T-helper 2 cell treated with Interferon-gamma antibody and Interleukin-4, amounts not matched to agents 5 μg/mL and 100 μg/mL, for 36 hours (primary cell): Measurements from ENCODE around the gene MAB21L1.

ENCODE experiments used
- DNase-seq: peaks from one replicate; pipeline ENCODE4 v3.0.0; 2021; ENCODE audit warnings: low spot score
- H3K27ac Mint-ChIP-seq: one replicate; pipeline ENCODE4 v1.8.0; 2021; ENCODE audit warnings: mild to moderate bottlenecking, mixed read lengths
- H3K27me3 Mint-ChIP-seq: one replicate; pipeline ENCODE4 v1.8.0; 2021; ENCODE audit warnings: low read depth, mixed read lengths
- H3K36me3 Mint-ChIP-seq: one replicate; pipeline ENCODE4 v1.8.0; 2021; ENCODE audit warnings: low read depth, mixed read lengths
- H3K4me1 Mint-ChIP-seq: one replicate; pipeline ENCODE4 v1.8.0; 2021; ENCODE audit warnings: low read depth, mixed read lengths
- H3K4me3 Mint-ChIP-seq: one replicate; pipeline ENCODE4 v1.8.0; 2022; ENCODE audit warnings: mild to moderate bottlenecking, moderate library complexity, mixed read lengths
- H3K9me3 Mint-ChIP-seq: one replicate; pipeline ENCODE4 v1.8.0; 2021; ENCODE audit warnings: mixed read lengths

Gene MAB21L1

DNA sequence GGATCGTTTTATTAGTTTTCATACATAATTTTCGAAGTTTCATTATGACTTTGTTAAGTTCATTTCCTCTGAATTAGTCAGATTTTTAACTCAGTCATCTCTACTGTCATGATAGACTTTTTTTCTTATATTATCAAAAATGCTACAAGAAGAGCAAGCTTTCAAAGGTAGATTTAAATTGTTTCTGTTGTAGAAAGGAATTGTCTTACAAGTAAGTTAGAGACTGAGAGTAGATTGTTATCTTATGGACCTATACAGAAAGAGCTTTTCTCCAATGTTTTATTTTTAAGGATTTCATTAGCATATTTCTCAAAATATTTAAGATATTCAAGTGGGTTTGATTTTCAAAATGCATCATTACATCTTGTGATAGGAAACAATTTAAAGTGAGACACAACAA is 2.7 kb downstream of the MAB21L1 start:
- Mint-ChIP-seq H3K36me3 (peaks cover 2% of the 10 kb centered on the region), H3K4me3 (no peak overlapping the region), H3K27ac (no peak overlapping the region), H3K27me3 (peaks cover 85% of the 10 kb centered on the region), H3K4me1 (peaks cover 21% of the 10 kb centered on the region), H3K9me3 (peaks cover 3% of the 10 kb centered on the region)
- no peak for DNase-seq

DNA sequence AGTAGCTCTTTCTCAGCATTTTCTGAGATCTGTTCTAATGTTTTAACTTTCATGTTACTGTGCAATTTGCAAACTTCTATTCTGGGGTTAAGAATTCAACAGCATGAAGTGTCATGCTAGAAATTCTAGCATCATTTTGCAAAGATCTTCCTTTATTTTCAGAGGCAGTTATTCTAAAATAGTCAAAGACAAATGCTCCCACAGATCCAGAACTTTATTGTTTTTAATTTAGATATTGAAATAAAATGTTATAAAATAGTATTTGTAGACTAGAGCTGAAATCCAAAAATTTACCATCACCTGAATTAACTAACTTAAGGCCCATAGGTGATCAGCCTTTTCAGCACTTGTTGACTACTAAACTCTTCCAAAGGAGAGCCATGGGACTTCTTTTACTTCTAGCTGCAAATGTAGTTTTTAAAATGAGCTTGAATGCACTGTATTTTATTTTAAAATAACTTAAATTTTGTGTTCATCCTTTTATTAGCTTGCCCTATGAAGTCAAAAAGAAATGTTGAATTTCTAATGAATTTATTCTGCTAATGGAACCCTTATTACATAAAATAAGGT is 3.2 kb downstream of the MAB21L1 start:
- H3K4me1 Mint-ChIP-seq, result peaks cover 21% of the 10 kb centered on the region
- H3K4me3 Mint-ChIP-seq, result no peak overlapping the region
- no peak for DNase-seq

DNA sequence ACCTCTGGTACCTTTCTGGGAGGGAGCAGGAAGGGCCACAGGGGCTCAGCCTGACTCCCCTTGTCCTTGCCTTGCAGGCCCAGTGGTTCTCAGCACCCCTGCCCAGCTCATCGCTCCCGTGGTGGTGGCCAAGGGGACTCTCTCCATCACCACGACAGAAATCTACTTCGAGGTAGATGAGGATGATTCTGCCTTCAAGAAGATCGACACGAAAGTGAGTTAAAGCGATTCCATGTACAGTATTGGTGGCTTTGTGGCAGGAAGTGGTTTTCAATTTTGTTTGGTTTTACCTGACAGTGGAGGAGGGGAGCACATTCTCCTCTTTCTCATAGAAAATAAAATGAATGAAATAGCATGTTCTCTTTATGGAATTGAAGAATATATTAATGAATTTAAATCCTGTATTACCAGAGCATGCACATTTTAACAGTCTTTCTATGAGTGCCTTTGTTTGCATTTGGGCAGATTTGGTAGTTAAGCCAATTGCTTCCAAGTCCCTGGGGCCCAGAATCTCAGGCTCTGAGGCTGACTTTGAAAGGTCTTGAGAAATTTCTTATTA is 4.1 kb downstream of the MAB21L1 start:
- Mint-ChIP-seq H3K4me1 (peaks cover 21% of the 10 kb centered on the region), H3K36me3 (peaks cover 2% of the 10 kb centered on the region), H3K9me3 (peaks cover 3% of the 10 kb centered on the region), H3K4me3 (no peak overlapping the region), H3K27ac (no peak overlapping the region), H3K27me3 (peaks cover 76% of the 10 kb centered on the region)
- DNase-seq, result no peak

More for the DNA sequence above, 3.2 kb downstream of the MAB21L1 start:
- peaks cover 3% of the 10 kb centered on the region for H3K9me3 Mint-ChIP-seq
- H3K36me3 Mint-ChIP-seq, result peaks cover 2% of the 10 kb centered on the region
- H3K27me3 Mint-ChIP-seq, result peaks cover 82% of the 10 kb centered on the region
- H3K27ac Mint-ChIP-seq, result no peak overlapping the region

DNA sequence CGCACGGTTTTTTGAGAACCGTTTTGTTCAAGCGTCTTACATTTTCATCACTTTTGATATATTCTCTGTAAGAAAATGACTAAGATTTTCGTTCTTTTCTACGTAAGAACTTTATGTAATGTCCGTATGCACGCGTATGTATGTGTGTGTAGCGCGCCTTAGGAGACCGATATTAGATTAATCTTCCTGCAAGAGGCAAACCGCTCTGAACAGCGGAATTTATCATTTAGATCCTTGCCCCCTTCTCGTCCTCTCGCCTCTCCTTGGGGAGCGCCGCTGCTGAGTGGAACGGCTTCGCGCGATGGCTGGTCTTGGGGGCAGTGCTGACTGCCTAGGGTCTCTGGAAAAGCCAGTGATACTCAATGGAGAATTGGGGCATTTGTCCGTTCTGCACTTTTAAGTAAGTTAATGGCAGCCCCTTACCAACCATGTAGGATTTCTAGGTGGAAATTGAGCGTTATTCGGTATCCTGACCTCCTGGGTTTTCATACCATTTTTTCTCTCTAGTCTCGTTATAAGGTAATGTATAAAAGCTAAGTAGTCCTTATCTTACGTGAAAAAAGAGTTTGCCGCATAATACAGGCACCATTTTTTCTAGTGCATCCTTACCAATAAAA is 4.7 kb downstream of the MAB21L1 start:
- Mint-ChIP-seq H3K9me3 (peaks cover 3% of the 10 kb centered on the region), H3K4me1 (peaks cover 18% of the 10 kb centered on the region), H3K27ac (no peak overlapping the region), H3K27me3 (peaks cover 70% of the 10 kb centered on the region), H3K36me3 (peaks cover 2% of the 10 kb centered on the region), H3K4me3 (no peak overlapping the region)
- no peak for DNase-seq

DNA sequence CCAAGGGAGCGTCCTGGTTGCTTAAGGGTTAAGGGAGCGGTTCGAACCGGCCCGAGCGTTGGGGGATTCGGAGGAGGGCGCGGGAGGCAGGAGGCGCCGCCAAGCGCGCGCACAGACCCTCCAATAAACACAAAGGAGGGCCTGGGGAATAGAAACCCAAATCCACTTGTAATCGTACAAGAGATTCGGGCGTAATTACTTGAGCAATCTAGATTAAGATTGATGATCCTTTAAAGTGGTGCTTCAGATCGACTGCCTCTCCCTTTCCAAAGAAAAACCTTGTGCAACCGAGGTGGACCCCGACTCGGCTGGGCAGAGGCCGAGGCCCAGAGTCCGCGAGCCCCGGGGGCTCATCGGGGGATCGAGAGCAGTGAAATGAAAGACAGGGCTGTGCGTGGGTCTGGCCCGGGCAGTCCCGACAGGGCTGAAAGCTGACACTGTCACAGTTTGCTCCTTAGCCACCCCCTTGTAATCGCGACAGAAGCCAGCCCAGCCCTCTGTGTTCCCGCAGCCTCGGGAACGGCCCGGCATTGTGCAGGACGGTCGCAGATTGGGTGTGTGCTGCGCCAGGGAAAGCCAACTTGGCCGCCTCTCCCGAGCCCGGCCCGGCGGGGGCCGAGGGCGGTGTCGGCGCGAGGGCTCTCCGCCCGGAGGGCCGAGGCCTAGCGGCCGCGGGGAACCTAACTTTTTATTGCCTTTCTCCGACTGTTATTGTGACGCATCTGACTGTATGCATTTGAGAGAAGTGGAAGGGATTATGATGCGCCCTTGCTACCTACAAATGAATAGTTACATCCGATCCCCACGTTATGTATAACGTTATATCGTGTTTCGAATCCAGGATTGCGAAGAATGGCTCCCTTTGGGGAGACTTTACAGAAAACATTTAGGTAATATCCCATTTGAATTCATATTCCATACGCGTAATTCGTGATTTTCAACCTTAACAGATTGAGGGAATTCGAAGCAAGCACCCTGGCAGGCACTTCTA is 5.5 kb downstream of the MAB21L1 start:
- no peak overlapping the region for H3K27ac Mint-ChIP-seq
- peaks cover 12% of the 10 kb centered on the region for H3K4me1 Mint-ChIP-seq
- peaks cover 62% of the 10 kb centered on the region for H3K27me3 Mint-ChIP-seq
- peaks cover 3% of the 10 kb centered on the region for H3K9me3 Mint-ChIP-seq
- H3K36me3 Mint-ChIP-seq, result peaks cover 2% of the 10 kb centered on the region
- H3K4me3 Mint-ChIP-seq, result no peak overlapping the region
- DNase-seq, result no peak

DNA sequence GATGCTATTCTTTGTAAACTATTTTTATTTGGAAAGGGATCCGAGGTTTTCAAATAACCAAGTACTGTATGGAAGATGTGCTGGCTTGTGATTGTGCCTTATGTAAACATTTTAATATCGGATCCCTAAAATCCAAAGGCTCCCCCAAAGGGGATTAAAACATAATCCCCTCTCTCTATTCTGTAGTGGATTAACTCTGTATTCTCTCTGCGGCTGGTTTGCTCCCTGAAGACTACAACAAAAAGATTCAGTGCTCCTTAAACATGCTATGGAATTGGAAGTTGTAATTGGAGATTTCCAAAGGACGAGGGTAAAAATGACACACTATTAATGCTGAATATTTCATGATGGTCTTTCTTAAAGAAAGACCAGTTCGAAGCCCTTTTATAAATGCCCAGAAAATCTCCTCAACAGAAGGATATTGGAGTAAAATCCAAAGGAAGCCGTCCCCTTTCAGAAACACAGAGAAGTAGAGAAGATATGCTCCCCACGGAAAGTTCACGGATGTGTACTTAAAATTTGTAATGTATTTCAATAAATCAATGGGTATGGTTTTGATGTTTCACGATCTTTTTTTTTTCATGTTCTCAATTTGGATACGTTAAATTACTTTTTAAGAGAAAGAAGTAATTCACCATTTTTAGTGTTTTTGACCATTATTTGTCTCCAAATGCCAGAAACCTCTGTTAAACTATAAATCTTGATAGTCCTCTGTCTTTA is 6.5 kb downstream of the MAB21L1 start:
- no peak overlapping the region for H3K27ac Mint-ChIP-seq
- H3K9me3 Mint-ChIP-seq, result peaks cover 3% of the 10 kb centered on the region
- peaks cover 3% of the 10 kb centered on the region for H3K4me1 Mint-ChIP-seq
- no peak for DNase-seq
- H3K36me3 Mint-ChIP-seq, result peaks cover 2% of the 10 kb centered on the region
- peaks cover 52% of the 10 kb centered on the region for H3K27me3 Mint-ChIP-seq
- no peak overlapping the region for H3K4me3 Mint-ChIP-seq

DNA sequence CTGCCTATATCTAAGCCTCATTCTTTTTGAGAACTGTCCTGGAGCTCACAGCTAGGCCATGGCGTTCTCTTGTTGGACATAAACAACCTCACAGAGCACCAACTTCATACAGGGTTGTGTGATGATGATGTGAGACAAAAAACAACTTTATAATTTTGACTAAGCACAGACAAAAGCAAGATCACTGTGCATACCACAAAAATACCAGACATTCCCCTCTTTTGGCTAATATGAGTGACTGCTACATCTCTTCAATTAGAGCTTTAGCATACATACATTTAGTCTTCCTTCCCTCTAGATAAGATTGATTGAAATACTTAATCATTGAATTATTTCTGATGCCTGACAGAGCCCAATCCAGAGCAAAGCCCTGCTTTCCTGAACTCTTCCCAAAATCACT is 8.3 kb downstream of the MAB21L1 start:
- no peak for DNase-seq
- H3K27me3 Mint-ChIP-seq, result peaks cover 40% of the 10 kb centered on the region
- H3K36me3 Mint-ChIP-seq, result peaks cover 2% of the 10 kb centered on the region
- H3K9me3 Mint-ChIP-seq, result peaks cover 3% of the 10 kb centered on the region
- no peak overlapping the region for H3K27ac Mint-ChIP-seq
- peaks cover 3% of the 10 kb centered on the region for H3K4me1 Mint-ChIP-seq
- H3K4me3 Mint-ChIP-seq, result no peak overlapping the region

DNA sequence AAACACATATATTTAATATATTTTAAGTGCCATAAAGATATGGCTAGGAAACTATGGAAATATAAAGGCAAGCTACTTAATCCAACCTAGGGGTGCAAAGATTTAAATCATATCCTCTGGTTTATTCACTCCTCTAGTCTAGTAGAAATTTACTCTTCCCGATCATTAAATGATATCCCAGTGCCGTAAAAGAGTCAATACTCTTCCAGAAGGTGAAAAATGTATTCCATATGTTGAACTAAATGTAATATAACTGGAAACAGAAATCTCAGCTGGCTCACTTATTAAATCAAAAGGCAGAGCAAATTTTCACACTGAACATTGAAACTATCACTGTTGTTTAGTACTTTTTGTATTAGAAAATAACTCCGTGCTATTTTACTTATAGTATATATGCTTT is 11.1 kb downstream of the MAB21L1 start:
- H3K4me3 Mint-ChIP-seq, result no peak overlapping the region
- H3K27ac Mint-ChIP-seq, result no peak overlapping the region
- H3K9me3 Mint-ChIP-seq, result peaks cover 2% of the 10 kb centered on the region
- H3K36me3 Mint-ChIP-seq, result peaks cover 2% of the 10 kb centered on the region
- peaks cover 1% of the 10 kb centered on the region for H3K4me1 Mint-ChIP-seq
- DNase-seq, result no peak
- H3K27me3 Mint-ChIP-seq, result peaks cover 17% of the 10 kb centered on the region

DNA sequence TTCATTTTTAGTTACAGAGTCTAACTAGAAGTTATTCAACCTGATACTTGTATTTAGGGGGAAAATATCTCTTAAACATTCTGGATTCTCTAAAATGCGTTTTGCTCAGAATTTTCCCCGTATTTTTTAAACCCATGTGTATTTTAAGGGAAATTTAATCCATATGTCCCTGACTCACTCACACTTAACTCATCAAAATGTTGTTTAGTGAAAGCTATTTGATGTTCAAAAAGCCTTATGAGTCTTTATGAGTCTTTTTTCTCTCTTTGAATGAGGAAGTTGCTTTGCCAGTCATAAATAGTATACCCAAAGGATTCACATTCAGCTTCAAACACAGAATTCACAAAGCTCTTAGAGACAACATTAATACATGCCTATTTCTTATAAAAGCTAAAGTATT is 16.4 kb downstream of the MAB21L1 start:
- DNase-seq, result no peak
- no peak overlapping the region for H3K27ac Mint-ChIP-seq
- H3K36me3 Mint-ChIP-seq, result no peaks in the 10 kb centered on the region
- no peaks in the 10 kb centered on the region for H3K27me3 Mint-ChIP-seq
- no peaks in the 10 kb centered on the region for H3K9me3 Mint-ChIP-seq
- H3K4me3 Mint-ChIP-seq, result no peak overlapping the region
- no peaks in the 10 kb centered on the region for H3K4me1 Mint-ChIP-seq

DNA sequence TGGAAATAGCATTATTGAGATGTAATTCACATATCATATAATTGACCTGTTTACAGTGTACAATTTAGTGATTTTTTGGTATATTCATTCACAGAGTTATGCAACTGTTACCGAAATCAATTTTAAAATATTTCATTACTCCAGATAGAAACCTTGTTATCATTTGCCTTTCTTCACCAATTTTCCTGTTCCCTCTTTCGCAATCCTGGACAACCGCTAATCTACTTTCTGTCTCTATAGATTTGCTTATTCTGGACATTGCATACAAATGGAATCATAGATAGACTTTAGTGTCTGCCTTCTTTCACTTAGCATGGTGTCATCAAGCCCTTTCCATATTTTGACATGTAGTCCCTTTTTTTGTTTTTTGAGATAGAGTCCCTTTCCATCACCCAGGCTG is 19.2 kb downstream of the MAB21L1 start:
- Mint-ChIP-seq H3K27ac (no peak overlapping the region), H3K27me3 (no peaks in the 10 kb centered on the region), H3K9me3 (no peaks in the 10 kb centered on the region), H3K4me1 (no peaks in the 10 kb centered on the region), H3K4me3 (no peak overlapping the region), H3K36me3 (no peaks in the 10 kb centered on the region)
- DNase-seq, result no peak

DNA sequence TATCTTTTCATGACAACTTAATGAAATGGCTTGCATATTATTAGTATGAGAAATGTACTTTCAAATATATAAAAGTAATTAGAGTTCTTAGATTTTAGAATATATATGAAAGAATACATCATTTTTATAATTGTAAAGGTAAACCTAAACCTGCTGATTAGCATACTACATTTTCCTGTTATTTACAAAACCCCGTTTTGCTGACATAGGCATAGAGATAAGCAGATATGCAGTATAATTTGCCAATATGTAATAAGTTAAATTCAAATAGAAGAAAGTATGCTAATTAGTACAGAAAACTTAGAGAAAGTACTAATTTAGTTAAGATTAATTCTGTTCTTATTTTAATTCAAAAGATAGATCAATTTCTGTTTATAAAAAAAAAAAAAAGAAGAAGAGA is 21.5 kb downstream of the MAB21L1 start:
- DNase-seq, result no peak
- H3K27me3 Mint-ChIP-seq, result no peaks in the 10 kb centered on the region
- H3K36me3 Mint-ChIP-seq, result no peaks in the 10 kb centered on the region
- no peak overlapping the region for H3K27ac Mint-ChIP-seq
- no peak overlapping the region for H3K4me3 Mint-ChIP-seq
- H3K9me3 Mint-ChIP-seq, result no peaks in the 10 kb centered on the region
- no peaks in the 10 kb centered on the region for H3K4me1 Mint-ChIP-seq

DNA sequence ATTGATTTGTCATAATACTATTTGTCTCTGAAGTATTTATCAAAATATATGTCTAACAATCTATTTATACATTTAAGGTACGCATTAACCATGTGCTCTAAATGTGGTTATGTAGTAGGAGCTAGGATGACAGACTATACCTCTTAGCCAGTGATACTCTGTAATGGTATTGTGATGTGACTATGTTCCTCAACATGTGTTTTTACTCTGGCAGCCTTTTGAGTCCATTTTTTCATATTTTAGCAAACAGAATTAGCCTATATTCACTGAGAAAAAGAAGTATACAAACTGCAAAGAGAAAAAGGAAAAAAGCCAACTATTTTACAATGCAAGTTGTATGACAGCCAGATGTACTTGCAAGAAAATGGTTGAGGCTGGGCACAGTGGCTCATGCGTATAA is 26.7 kb downstream of the MAB21L1 start:
- no peak for DNase-seq
- no peaks in the 10 kb centered on the region for H3K9me3 Mint-ChIP-seq
- H3K36me3 Mint-ChIP-seq, result no peaks in the 10 kb centered on the region
- no peaks in the 10 kb centered on the region for H3K27me3 Mint-ChIP-seq
- H3K27ac Mint-ChIP-seq, result no peak overlapping the region
- no peak overlapping the region for H3K4me3 Mint-ChIP-seq
- no peaks in the 10 kb centered on the region for H3K4me1 Mint-ChIP-seq

DNA sequence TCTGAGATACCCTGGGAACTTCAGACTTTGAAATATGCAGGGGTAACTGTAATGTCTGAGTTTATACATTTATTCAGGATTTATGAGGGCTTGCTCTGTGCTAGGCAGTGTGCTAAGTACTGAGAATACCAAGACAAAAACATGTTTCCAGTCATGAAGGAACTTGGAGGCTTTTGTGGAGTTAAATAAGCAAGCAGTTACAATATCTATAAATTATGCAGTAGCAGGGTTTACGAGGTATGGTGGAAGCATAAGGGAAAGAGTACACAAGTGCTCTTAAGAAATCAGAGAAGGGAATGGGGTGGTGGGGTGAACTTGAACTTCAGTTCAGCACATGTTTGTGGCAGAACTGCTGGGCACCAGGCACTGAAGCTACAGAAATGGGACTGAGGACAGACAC is 28.0 kb downstream of the MAB21L1 start:
- no peaks in the 10 kb centered on the region for H3K36me3 Mint-ChIP-seq

More for the DNA sequence above, 28.0 kb downstream of the MAB21L1 start:
- Mint-ChIP-seq H3K4me1 (no peaks in the 10 kb centered on the region), H3K27me3 (no peaks in the 10 kb centered on the region), H3K27ac (no peak overlapping the region), H3K4me3 (no peak overlapping the region), H3K9me3 (no peaks in the 10 kb centered on the region)
- DNase-seq, result no peak
